GM18861 (cell line): ENCODE measurements around the gene SOX13.

Experiments
- ATAC-seq: cut with Tn5 transposase; IDR thresholded peaks from one replicate; pipeline ENCODE4 v1.9.1; 2021; ENCODE audit not compliant: unreplicated experiment

Gene SOX13

DNA sequence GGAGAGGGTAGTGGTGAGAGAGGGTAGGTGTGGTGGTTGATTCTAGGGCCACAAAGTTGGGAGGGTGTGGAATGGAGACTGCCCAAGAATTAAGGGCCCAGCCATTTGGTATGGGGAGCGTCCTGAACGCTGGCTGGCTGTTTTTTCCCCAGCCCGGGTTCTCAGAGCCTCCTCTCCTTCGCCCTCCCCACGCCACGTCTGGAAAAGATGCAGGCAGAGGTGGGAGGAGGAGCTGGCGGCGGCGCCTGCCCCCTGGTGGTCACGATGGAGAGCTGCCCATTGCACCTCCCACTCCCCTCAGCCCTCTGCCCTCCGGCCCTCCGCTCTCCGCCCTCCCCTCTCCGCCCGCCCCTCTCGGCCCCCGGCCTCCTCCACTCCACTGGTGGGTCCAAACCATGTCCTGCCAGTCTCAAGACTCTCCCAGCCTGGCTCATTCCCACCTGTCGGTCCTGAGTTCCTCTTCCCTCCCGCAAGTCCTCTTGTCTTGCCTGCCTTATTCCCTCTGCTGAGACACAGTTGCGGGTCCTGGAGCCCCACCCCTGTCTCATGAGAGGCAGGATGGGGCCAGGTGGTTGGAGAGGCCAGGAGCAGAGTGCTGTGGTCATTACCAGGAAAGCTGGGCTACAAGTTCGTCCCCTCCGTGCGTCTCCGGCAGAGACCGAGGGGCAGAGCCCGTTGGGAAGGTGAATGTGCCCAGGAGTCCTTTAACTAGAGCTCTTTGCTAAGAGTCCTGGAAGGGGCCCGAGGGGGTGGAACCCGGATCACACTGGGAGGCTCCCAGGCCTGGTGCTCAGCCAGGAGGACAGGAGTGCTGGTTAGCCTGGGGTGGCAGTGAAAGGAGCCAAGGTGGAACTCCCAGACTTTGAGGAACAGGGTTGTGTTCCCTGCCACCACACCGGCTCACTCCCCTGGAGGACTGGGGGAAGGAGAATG is 56.3 kb downstream of the SOX13 start:
- ATAC-seq, result no peak

DNA sequence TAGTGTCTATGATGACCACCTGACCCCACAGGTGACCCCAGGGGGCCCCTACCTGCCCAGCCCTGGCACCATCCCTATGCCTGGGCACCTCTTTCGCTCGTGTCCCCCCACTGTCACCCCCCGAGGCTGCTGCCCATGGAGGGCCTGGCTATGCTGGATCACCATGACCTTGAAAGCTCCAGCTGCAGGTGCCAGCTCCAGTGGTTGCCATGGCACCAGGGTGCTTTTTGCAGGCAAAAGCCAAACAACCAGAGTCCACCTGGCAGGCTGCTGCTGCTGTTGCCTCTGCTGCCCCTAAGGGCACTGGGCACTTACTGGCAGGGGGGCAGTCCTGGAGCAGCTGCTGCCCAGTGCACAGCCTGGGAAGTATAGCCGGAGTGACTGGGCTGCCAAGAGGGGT is 57.3 kb downstream of the SOX13 start:
- ATAC-seq, result no peak

DNA sequence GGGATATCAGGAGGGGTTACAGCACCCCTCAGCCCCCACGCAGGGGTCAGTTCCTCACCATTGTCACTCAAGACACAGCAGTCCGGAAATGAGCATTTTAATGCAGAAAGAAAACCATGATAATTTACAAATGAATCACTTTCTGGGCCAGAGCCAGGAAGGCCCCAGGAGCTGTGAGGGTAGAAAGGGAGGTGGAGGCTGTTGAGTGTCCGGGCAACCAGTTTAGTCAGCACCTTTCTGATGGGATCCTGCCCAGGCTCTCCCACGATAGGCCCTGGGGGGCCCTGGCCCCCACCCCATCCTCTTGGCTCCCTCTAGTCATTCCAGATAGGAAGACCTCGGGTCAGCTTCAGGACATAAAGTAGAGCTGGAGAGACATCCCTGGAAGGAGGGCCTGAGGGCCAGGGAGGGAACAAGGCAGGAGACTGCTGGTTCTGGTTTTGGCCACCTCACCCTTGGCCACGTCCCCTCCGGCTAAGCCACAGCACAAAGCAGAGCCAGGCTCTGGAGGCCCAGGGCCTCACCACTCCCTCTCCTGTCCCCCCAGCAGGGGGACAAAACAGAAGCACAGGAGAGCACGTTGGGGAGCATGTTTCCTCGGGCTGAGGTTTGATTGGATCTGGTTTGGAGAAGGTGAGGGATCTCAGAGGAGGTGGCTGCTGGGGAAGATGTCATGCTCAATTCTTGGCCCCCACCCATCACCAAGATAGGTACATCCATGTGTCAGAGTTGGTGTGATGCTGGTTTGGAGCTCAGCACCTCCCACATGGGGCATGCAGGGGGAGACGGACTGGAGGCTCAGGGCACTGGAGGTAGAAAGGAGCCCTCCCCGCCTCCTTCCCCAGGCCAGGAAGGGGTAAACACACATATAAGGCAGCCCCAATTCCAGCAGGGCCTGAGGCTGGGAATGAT is 58.3 kb downstream of the SOX13 start:
- no peak for ATAC-seq

DNA sequence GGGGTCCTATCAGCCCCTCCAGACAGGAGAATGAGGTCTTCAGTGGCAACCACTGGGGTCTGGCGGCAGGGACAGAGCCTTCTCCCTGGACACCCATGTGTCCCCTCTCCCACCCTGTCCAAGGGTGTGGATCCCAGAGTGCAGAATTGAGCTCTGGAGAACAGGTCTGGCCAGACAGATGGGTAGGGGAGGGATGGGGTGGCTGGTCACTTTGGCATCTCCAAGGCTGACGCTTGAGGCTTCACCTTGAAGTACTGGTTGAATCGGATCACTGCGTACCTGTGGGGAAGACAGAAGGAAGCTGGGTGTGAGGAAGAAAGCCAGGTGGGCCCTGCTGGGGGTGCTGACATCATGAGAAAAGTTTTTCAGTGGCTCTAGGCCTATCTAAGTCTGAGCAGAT is 59.1 kb downstream of the SOX13 start:
- no peak for ATAC-seq

DNA sequence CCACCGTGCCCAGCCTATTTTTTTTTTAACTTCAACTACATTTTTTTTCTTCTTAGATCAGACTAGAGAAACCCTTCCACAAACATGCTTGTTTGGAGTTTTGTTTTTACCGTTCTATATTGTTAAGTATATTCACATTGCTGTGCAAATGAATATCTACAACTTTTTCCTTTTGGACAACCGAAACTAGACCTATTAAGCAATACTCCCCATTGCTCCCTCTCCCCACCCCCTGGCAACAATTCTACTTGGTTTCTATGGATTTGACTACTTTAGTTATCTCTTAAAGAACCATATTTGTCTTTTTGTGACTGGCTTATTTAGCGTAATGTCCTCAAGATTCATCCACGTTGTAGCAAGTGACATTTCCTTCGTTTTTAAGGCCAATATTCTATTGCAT is 59.8 kb downstream of the SOX13 start:
- ATAC-seq, result no peak

DNA sequence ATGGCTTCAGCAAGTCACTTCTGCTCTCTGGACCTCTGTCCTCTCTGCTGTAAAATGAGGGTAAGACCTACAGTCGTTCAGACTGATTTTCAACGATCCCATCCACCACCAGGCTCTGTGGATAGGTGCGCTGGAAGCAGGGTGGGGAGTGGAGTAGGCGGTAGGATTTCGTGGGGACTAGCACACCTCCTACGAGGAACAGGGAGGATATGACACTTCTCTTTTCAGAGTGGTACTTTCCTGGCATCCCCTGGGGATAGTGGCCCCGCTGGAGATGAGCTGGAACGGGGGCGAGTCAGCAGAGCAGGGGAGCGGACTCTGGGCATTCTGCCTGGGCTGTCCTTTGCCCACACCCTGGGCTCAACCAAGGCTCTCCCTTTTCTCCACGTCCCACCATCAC is 61.2 kb downstream of the SOX13 start:
- ATAC-seq, result no peak

DNA sequence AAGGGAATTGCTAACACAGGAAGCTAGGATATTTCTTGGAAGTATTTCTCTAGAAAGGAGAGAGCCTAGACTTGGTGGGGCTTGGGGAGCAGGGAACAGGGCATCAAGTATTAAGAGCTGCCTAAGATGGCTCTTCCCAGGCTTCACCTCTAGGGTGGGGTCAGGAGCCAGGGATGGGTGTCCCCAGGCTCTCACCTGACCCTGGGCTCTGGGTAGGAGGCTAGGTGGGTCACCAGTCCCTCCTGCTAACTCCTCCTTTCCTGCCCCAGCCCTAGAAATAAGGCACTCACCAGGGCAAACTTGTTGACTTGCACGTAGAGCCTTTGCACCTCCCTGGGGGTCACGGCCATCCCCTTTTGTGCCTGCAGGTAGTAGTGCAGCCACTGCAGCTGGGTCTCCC is 63.9 kb downstream of the SOX13 start:
- ATAC-seq, result no peak

DNA sequence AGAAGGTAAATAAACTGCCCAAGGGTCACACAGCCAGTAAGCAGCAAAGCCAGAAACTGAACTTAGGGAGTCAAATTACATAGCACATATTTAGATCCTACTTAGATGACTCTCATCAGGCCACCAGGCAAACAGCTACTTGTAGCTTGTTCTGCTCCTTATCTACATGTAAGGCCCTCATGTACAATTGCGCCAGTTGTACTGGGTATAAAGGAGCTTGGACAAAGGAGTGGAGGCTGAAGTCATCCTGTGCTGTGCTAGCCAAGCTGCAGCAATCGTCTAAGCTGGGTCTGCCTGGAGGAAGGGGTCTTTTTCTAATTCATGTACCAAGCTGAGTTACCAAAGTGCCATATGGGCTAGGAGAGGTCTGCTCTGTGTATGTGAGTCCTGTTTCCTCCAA is 66.2 kb downstream of the SOX13 start:
- ATAC-seq, result no peak

DNA sequence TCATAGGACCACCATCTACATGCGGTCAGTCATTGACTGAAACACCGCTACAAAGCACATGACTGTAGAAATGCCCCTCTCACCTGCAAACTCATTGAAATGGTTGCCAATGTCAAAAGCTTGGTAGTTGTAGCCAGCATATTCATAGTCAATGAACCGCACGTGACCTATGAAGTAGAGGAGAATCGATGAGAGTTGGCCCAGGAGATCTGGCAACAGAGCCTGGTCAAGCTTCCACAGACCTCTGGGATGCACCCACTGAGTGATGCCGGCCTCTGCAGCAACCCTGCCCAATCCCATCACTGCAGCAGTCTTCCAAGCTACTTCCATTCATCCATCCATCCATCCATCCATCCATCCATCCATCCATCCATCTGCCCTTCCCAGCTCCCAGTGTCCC is 67.0 kb downstream of the SOX13 start:
- no peak for ATAC-seq

DNA sequence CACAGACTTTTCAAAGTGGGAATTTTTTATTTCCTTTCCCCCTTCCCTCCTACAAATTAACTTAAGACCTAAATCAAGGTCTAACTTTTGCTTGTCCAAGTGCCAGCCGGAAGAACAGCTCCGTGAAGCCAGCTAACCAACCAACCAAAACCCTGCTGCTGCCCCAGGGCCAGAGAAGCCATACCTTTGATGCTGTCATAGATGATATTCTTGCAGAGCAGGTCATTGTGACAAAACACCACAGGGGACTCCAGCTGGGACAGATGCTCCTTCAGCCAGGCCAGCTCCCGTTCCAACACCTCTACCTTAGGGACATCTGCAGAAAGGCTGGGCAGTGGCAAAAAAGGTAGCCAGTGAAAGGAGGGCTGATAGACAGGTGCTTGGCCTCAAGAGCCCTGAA is 68.2 kb downstream of the SOX13 start:
- ATAC-seq, result no peak

DNA sequence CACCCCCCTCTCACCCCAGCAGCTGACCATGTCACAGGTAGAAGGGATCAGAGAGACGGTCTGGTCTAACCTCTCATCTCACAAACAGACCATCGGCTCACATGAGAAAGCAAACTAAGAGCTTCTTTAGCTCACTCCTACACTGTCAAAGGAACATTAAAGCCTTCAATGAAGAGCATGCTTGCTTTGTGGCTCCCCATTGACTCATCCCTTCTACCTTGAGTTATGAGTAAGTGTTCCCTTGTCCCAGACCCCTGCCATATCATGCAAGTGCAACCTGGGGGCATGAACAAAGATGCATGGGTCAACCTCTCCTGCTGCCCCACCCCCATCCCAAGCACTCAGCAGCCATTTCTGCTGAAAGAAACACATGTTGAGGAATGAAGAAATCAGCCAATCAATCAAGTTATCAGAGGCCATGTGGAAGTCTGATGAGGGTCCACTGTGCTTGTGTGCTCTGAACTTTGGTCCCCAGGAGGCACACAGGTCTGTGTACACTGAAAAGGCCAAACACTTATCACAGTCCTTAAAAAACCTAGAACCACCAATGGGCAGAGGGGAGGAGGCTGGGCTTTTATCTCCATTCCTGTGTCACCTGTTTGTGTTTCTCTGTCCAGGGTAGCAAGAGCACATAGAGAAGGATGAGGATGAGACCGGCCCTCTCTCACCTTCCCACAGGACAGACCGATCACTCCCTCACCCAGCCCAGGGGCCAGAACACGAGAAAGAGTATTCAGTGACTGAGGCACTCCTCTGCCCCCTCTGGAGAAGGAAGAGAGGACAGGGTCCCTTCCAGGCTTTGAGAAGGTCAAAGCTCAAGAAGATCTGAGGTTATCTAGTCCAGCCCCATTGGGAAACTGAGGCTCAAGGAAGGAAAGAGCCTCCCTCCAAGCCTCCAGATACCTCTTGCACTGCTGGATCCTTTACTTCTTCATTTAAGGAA is 69.4 kb downstream of the SOX13 start:
- no peak for ATAC-seq

DNA sequence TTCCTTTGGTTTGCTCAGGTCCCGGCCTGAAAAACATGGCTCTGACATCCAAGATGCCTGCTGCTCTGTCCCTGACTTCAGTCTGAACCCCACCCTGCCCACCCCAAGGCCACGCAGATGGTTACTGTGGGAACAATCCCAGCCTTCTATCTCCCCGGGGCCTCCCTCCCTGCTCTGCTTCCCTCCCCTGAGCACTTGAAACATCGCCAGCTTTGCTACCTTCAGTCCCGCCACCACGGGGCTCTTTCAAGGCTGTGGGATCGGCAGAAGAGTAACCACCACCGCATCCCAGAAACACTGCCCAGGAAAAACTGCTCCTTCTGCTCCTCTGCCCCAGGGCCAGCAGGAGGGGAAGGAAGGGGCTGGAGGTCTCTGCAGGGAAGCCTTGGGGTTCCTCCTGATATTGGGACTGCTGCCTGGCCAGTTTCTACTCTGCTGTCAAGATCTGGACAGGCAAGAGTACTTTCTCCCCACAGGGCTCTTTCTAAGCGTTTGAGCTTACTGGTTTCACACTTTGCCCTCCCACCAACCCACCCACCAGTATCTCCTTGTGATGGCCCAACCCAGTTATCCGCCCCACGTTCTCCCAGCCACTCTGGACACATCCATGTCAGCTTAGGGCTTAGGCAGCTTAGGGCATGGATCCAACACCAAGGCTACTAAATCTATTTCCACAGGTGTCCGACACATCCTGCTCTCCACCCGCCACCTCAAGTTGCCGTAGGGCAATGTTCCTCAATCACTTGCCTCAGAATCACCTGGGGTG is 70.5 kb downstream of the SOX13 start:
- no peak for ATAC-seq

DNA sequence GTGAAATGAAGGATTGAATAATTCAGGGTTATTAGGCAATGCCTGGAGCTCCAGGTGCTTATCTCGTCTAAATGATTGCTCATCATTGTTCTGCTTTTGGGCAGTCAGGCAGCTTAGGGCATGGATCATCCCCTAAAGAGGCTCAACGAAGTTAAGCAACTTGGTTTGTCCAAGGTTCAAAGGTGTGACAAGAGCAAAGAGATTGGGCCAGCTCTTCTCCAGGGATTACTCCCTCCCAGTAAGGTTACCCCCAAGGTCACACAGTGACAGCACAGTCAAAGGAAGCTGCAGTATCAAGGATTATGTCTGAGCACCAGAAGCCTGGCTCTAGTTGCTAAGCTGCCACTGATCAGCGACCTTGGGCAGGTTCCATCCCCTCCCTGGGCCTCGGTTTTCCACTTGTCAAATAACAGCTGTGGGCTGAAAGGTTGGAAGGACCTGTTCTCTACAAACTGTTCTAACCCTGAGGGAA is 72.2 kb downstream of the SOX13 start:
- no peak for ATAC-seq

DNA sequence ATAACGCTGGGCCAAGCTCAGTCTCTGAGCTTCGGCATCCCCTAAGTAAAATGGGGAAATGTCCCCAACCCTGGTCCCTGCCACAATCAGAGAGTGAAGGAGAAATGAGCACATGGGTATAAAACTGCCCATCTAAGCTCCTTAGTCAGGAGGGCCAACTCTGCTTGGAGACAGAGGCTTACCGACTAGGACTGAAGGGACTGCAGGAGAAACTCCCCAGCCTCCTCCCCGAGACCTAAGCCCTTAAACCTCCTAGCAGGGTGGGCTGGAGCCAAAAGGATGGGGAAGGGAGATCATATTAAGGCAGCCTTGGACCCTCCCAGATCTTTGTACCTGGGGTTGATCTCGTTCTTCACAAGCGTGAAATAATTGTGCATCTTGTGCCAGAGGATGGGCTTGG is 73.4 kb downstream of the SOX13 start:
- no peak for ATAC-seq

DNA sequence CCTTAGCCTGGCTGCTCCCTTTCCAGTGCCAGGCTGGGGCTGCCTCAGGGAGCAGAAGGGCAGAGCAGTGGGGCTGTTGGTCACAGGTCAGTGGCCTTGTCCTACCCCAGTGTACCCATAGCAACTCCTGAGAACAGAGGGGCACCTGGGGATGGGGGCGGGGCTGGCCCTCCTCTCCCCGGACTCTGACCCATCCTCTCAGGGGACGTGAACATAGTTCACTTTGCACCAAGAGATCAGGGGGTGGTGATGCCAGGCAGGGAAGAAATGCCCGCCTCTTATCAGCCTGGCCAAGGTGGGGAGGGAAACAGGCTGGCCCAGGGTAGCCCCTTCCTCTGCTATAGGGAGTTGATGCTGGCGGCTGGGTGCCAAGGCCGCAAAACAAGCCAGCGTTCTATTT is 74.0 kb downstream of the SOX13 start:
- no peak for ATAC-seq

DNA sequence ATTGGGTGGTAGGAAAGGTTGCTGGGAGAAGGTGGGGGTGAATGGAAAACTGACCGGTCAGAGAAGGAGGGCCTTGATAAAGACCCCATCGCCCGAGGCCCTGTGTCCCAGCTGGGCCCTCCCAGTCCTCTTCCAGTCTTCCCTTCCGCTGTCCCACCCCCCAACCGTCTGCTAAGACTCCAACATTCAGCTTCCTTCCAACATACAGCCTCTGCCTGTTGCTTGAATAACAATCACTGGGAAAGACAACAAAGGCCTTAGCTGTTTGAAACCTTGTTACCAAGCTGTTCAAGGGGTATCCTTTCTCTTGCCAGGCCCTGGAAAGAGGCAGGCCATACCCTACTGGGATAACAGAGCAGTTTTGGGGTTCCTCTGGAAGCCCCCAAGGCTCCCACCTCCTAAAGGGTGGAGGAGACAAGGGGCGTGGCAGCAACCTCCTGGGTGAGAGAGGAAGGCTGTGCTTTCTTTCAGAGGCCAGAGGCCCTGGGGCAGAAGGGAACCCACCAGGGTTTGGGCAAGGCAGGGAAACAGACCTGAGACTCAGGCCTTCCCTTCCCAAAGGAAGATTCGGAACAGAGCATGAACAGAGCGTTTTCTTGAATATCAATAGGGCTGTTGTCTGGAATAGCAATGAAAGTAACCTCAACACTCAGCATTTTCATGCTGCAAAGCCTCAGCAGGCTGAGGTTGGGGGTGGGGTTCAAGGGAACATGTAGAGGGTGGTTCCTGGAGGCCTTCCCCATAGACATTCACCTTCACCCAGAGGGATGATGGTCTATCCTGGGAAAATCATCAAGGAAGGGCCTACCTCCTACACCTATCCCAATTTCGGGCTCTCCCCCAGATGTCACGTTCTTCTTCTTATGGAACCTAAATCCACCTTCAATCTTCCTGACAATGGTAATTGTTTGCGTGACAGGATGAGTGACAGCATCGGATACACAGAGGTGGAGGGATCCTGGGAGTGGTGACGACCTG is 74.8 kb downstream of the SOX13 start:
- no peak for ATAC-seq

DNA sequence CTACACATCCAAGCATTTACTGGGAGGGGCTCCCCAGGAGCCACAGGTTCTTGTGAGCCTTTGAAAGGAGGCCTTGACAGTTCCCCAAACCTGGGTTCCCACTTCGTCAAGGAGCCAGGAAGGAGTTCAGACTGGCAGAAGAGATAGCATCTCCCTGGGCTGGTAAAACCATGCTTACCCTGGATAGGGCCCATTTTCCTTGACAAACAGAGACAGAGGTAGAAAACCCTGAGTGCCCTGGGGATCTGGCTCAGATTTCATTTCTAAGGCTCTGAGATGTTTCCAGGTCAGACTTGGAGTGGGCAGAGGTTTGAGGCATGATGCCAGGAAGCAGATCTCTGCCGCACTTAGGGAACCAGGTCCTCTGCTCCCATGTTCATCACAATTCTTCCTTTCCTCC is 76.2 kb downstream of the SOX13 start:
- ATAC-seq, result no peak

DNA sequence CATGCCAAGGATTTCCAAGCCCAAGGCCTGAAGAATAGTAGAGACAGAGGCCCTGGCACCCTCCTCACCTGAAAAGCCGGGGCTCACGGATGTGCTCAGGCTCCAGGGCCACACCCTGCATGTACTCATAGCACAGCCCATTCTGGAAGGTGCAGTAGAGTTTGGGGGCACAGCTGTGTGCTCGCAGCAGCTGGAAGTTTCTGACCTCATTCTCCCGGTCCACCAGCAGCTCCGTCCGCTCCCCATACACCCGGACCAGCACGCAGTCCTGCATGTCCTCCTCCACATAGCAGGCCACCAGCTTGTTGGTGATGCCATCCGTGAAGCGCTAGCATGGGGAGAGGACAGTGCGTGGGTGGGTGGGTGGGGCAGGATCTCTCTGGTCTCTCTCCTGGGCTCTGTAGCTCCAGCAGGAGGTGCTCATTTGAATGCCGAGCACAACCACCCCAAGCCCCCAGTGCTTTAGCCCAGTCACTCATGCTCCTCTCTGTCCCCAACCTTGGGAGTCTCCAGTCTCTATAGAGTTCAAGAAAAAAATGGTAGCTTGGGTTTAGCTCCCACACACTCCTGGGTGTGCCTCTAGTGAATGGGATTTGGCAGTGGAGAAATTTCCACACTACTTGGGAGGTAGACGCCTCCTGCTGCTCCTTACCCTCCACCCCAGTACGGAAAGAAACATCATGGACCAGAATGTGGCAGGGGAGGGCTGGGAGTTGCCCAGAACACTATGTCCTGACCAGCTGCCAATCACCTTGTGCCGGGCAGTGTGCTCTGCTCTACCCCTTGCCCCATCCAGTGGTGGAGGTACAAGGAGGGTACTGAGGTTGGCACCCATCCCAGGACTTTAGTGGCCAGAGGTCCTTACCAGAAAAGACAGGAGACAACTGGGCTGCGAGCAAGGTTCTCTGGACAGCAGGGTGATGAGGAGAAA is 77.0 kb downstream of the SOX13 start:
- no peak for ATAC-seq
